ENCODE measurements around the gene DESI2. TPM values are rescaled to one million over a fixed set of nuclear protein-coding genes. Genes with fewer than 3 reads are reported as not detected.

DESI2 gene
- total and polyA plus RNA-seq, 2 of the 8 experiments (the other 6 are each of a cell fraction or from before 2014, with no cell fraction given) = 54.0 to 110 TPM

DNA sequence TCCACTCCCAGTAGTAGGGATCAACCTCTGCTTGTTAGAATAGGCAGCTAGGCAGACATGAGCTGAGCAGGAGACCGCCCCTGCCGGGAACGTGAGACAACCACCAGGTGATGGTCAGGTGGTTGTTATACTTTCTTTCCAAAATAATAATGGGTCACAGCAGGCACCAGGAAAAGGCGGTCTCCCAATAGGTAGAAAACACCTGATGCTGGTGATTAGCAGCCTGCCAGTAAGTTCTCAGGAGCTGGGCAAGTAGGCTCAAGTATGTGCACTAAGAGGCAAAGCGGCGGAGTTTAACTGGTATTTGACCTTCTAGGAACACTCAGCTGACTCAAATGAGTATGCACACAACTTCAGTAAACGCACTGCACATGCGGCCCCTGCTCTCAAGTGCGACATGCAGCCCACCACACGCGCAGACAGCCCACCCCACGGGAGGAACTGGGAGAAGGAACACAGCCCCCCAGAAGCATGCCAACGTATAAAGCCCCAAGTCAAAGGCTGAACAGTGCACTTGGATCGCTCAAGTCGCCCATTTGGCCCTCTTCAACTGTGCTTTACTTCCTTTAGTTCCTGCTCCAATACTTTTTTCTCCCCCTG is 80.0 kb downstream of the DESI2 start:
- Histone ChIP-seq H4K8ac (ENCODE audit: extremely low read depth, insufficient read depth, low read length) (no peak overlapping the region; the same call in 1 of the 2 replicates), H3K4me1 (replicated peaks in 1 of 4; ENCODE audit: control insufficient read depth in 3 of 4, insufficient read depth in 4 of 4, low read length in 3 of 4) (peaks cover 1 to 16% (median 6%) of the 10 kb centered on the region in 4 experiments), H2BK12ac (ENCODE audit: low read depth, low read length) (peak overlapping the region; percentile 88), H3K4ac (replicated peaks; ENCODE audit: insufficient read length, low read depth, low read length) (no peak overlapping the region), H2AK5ac (ENCODE audit: low read depth, low read length) (peak overlapping the region; percentile 89; the same call in 1 of the 2 replicates), H2BK20ac (ENCODE audit: low read length) (peak overlapping the region; percentile 92), H3K4me3 (ENCODE audit: extremely low read depth in 1 of 4, insufficient read depth in 2 of 4, low read depth in 3 of 4, low read length in 4 of 4) (no peak overlapping the region), H3K9me3 (ENCODE audit: insufficient read depth in 2 of 2, low read depth in 1 of 2, low read length in 1 of 2) (peaks cover 0 to 5% of the 10 kb centered on the region in 2 experiments; a peak in 2 of 4 replicates), H3K79me1 (ENCODE audit: low read depth, low read length) (no peaks in the 10 kb centered on the region), H2BK120ac (replicated peaks; ENCODE audit: low read depth, low read length) (peak overlapping the region; percentile 26), H3K23ac (ENCODE audit: insufficient read length) (no peak overlapping the region), H2BK5ac (ENCODE audit: low read depth, low read length) (peak overlapping the region; percentile 72; the same call in 1 of the 2 replicates), H3K27ac (ENCODE audit: low read depth, low read length) (no peak overlapping the region), H3K9ac (replicated peaks in 1 of 4; ENCODE audit: extremely low read depth in 1 of 4, low read depth in 3 of 4, low read length in 3 of 4) (no peak overlapping the region), H3K18ac (ENCODE audit: extremely low read depth, low read length) (peak overlapping the region; percentile 5; the same call in 1 of the 2 replicates), H3K23me2 (ENCODE audit: low read depth, low read length) (peaks cover 4% of the 10 kb centered on the region), H4K5ac (ENCODE audit: insufficient read length, low read depth, low read length) (no peak overlapping the region), H3K27me3 (replicated peaks in 1 of 4; ENCODE audit: control insufficient read depth in 3 of 4, extremely low read depth in 1 of 4, insufficient read depth in 3 of 4, low read length in 3 of 4) (peaks cover 0 to 7% (median 3%) of the 10 kb centered on the region in 4 experiments; a peak in 6 of 7 replicates), H4K91ac (replicated peaks; ENCODE audit: insufficient read length, low read length) (peak overlapping the region; percentile 95), H3K36me3 (ENCODE audit: control insufficient read depth in 2 of 4, insufficient read depth in 4 of 4, low read length in 3 of 4) (no peaks in the 10 kb centered on the region), H3K14ac (ENCODE audit: insufficient read length) (peak overlapping the region; percentile 28), H2AFZ (ENCODE audit: low read length) (no peak overlapping the region), H3K56ac (replicated peaks; ENCODE audit: insufficient read length, low read depth, low read length) (no peak overlapping the region), H3K79me2 (ENCODE audit: control insufficient read depth in 1 of 2, insufficient read depth in 2 of 2, low read length in 2 of 2) (no peaks in the 10 kb centered on the region), H4K20me1 (replicated peaks in 1 of 2; ENCODE audit: control insufficient read depth in 1 of 2, insufficient read depth in 2 of 2, low read length in 2 of 2) (no peaks in the 10 kb centered on the region), H2BK15ac (ENCODE audit: low read length) (peak overlapping the region; percentile 48; the same call in 1 of the 2 replicates), H3K4me2 (ENCODE audit: insufficient read depth in 1 of 2, low read depth in 2 of 2, low read length in 2 of 2) (no peak overlapping the region)
- TF ChIP-seq YY1 (IDR thresholded peaks at IDR 0.05; ENCODE audit: low read depth, low read length) (no peak), RNF2 (IDR thresholded peaks at IDR 0.05; ENCODE audit: borderline replicate concordance, low read depth, low read length, missing control alignments, poor library complexity, severe bottlenecking) (peak; percentile 6)
- POLR2A ChIA-PET (ENCODE audit: partially characterized antibody) = interaction anchor here (1.4 to 1.6 kb wide), 3 partner anchors 9 to 102 kb away, joined by 3 to 6 read pairs (median 4); partner anchors contain the start of gene COX20
- CTCF ChIA-PET (ENCODE audit: partially characterized antibody) = interaction anchor here (1.4 to 4.5 kb wide), 3 partner anchors 10 to 68 kb away, joined by 4 to 19 read pairs (median 7); no protein-coding TSS in a partner anchor
- WGBS, 2 experiments (ENCODE audit: extremely low coverage in 1 of 2, insufficient coverage in 1 of 2, insufficient read length in 1 of 2, insufficient replicate concordance in 2 of 2, low coverage in 1 of 2, low lambda C conversion rate in 2 of 2, missing lambda C conversion rate in 1 of 2) = 90% methylated on average over 15 of the region's 15 CpGs; no CpG with 5 or more reads in 1 of the 2 experiments
- FAIRE-seq (no peak), DNase-seq (ENCODE audit: low read depth in 1 of 2, low spot score in 2 of 2) (no peak)

All from H1 (cell line).